ENCODE results near the gene OR4S2. TPM values are rescaled to one million over a fixed set of nuclear protein-coding genes. Genes with fewer than 3 reads are reported as not detected.

OR4S2 gene
- total RNA-seq, 4 donors from 2014 or later: not detected

- no peak for DNase-seq
- no peaks in the 10 kb centered on the region for H3K4me1 ChIP-seq
- no peaks in the 10 kb centered on the region for H3K27me3 ChIP-seq
- H3K36me3 ChIP-seq: no peaks in the 10 kb centered on the region
- H3K27ac ChIP-seq: no peak overlapping the region
- peaks cover 0 to 3% (median 0%) of the 10 kb centered on the region in 4 donors for H3K9me3 ChIP-seq
- TF ChIP-seq POLR2A (IDR thresholded peaks at IDR 0.05): no peak
- TF ChIP-seq CTCF (IDR thresholded peaks at IDR 0.05): no peak
- no peak overlapping the region for H3K4me3 ChIP-seq
Measured at GRCh38 chr11:55673860-55674259, 25.7 kb downstream of the OR4S2 start.

GRCh38 chr11:55697817-55698216 lies 49.7 kb downstream of the OR4S2 start:
- Histone ChIP-seq H3K9me3 (peaks cover 0 to 8% (median 4%) of the 10 kb centered on the region in 4 donors), H3K4me1 (no peaks in the 10 kb centered on the region), H3K36me3 (no peaks in the 10 kb centered on the region), H3K4me3 (no peak overlapping the region), H3K27me3 (no peaks in the 10 kb centered on the region), H3K27ac (no peak overlapping the region)
- TF ChIP-seq POLR2A (IDR thresholded peaks at IDR 0.05): no peak
- no peak for TF ChIP-seq CTCF (IDR thresholded peaks at IDR 0.05)
- DNase-seq: no peak

- TF ChIP-seq CTCF (IDR thresholded peaks at IDR 0.05) (no peak), POLR2A (IDR thresholded peaks at IDR 0.05) (no peak)
- Histone ChIP-seq H3K4me1 (no peaks in the 10 kb centered on the region), H3K27me3 (no peaks in the 10 kb centered on the region), H3K36me3 (no peaks in the 10 kb centered on the region), H3K9me3 (peaks cover 0 to 8% (median 4%) of the 10 kb centered on the region in 4 donors), H3K4me3 (no peak overlapping the region), H3K27ac (no peak overlapping the region)
- DNase-seq: no peak
Measured at GRCh38 chr11:55701429-55701828, 53.3 kb downstream of the OR4S2 start.

Other genes with a start within 250 kb of the OR4S2 start
- not detected for gene OR4C15, start 93.9 kb upstream of the OR4S2 start, total RNA-seq
- not detected for gene OR4C16, start 76.2 kb upstream of the OR4S2 start, total RNA-seq
- not detected for gene OR4C11, start 40.7 kb upstream of the OR4S2 start, total RNA-seq
- gene OR4P4, start 13.2 kb upstream of the OR4S2 start, total RNA-seq: not detected
- gene OR4C6, start 13.9 kb downstream of the OR4S2 start, total RNA-seq: not detected
- gene OR5D13, start 125.1 kb downstream of the OR4S2 start, total RNA-seq: not detected
- not detected for gene OR5D14, start 147.2 kb downstream of the OR4S2 start, total RNA-seq
- gene OR5L1, start 163.0 kb downstream of the OR4S2 start, total RNA-seq: not detected
- gene OR5D18, start 171.3 kb downstream of the OR4S2 start, total RNA-seq: not detected
- not detected for gene OR5L2, start 178.9 kb downstream of the OR4S2 start, total RNA-seq
- not detected for gene OR5D16, start 190.4 kb downstream of the OR4S2 start, total RNA-seq
- not detected for gene TRIM51, start 235.0 kb downstream of the OR4S2 start, total RNA-seq

Measured in Peyer's patch (tissue), 4 donors.